Mammary epithelial cell (primary cell): ENCODE results near the gene UGT2B10.
"Not testable (repeated sequence)": the region's sequence is repeated elsewhere in the genome, so short reads cannot be mapped to it uniquely, and the experiment has no call there.

ENCODE experiments used
- CTCF ChIP-seq, 2 donors: IDR thresholded peaks in 1 of 2; conservative IDR thresholded peaks in 1 of 2; 2 replicates each; pipeline ENCODE4 v1.5.1; 2011 to 2012; ENCODE audit warnings: inconsistent platforms in 2 of 2, low read length in 2 of 2, mild to moderate bottlenecking in 2 of 2, control low read depth in 1 of 2, low read depth in 1 of 2; ENCODE audit not compliant: insufficient read depth in 1 of 2; ENCODE audit errors: extremely low read depth in 1 of 2
- EZH2 ChIP-seq: IDR thresholded peaks from 2 replicates; pipeline ENCODE4 v1.6.1; 2012; ENCODE audit warnings: low read length, inconsistent platforms, borderline replicate concordance

- TF ChIP-seq EZH2; CTCF (conservative IDR thresholded peaks at IDR 0.05 in 1 of 2, IDR thresholded peaks at IDR 0.05 in 1 of 2; ENCODE audit: extremely low read depth in 1 of 2, insufficient read depth in 1 of 2, low read depth in 1 of 2, low read length in 2 of 2): not testable (repeated sequence)
Measured at GRCh38 chr4:68816410-68817265, 844 bp downstream of the UGT2B10 start.
